ENCODE measurements around the gene ALDH3A1. TPM values are rescaled to one million over a fixed set of nuclear protein-coding genes. Genes with fewer than 3 reads are reported as not detected.

ALDH3A1 gene
- total RNA-seq, 1 donor from 2014 or later = 3.4 TPM

- DNase-seq (ENCODE audit: low spot score) = no peak
These were observed 6.2 kb downstream of the ALDH3A1 start for GRCh38 chr17:19741832-19742457.

- no peak for DNase-seq (ENCODE audit: low spot score)
These were observed 7.2 kb downstream of the ALDH3A1 start for GRCh38 chr17:19740933-19741332.

GRCh38 chr17:19739241-19740201 lies 8.6 kb downstream of the ALDH3A1 start:
- DNase-seq (ENCODE audit: low spot score) = no peak

- no peak for DNase-seq (ENCODE audit: low spot score)
These were observed 9.3 kb downstream of the ALDH3A1 start for GRCh38 chr17:19738757-19739156.

- DNase-seq (ENCODE audit: low spot score) = no peak
These were observed 10.0 kb downstream of the ALDH3A1 start for GRCh38 chr17:19738073-19738449.

- no peak for DNase-seq (ENCODE audit: low spot score)
These were observed 10.6 kb downstream of the ALDH3A1 start for GRCh38 chr17:19737305-19738072.

GRCh38 chr17:19736071-19736470 lies 12.0 kb downstream of the ALDH3A1 start:
- no peak for DNase-seq (ENCODE audit: low spot score)

- no peak for DNase-seq (ENCODE audit: low spot score)
These were observed 14.1 kb downstream of the ALDH3A1 start for GRCh38 chr17:19733953-19734526.

- DNase-seq (ENCODE audit: low spot score) = no peak
These were observed 16.5 kb downstream of the ALDH3A1 start for GRCh38 chr17:19731626-19732025.

GRCh38 chr17:19730843-19731242 lies 17.3 kb downstream of the ALDH3A1 start:
- no peak for DNase-seq (ENCODE audit: low spot score)

- DNase-seq (ENCODE audit: low spot score) = no peak
These were observed 18.2 kb downstream of the ALDH3A1 start for GRCh38 chr17:19729900-19730299.

GRCh38 chr17:19728084-19728495 lies 20.0 kb downstream of the ALDH3A1 start:
- peak; percentile 87 for DNase-seq (ENCODE audit: low spot score)

- DNase-seq (ENCODE audit: low spot score) = peak; percentile 80
These were observed 20.5 kb downstream of the ALDH3A1 start for GRCh38 chr17:19727501-19728078.

GRCh38 chr17:19726631-19727376 lies 21.3 kb downstream of the ALDH3A1 start:
- DNase-seq (ENCODE audit: low spot score) = no peak

GRCh38 chr17:19725486-19725885 lies 22.6 kb downstream of the ALDH3A1 start:
- no peak for DNase-seq (ENCODE audit: low spot score)

- DNase-seq (ENCODE audit: low spot score) = peak; percentile 78
These were observed 23.3 kb downstream of the ALDH3A1 start for GRCh38 chr17:19724501-19725420.

- DNase-seq (ENCODE audit: low spot score) = no peak
These were observed 24.1 kb downstream of the ALDH3A1 start for GRCh38 chr17:19723964-19724363.

- no peak for DNase-seq (ENCODE audit: low spot score)
These were observed 27.3 kb downstream of the ALDH3A1 start for GRCh38 chr17:19720631-19721426.

- DNase-seq (ENCODE audit: low spot score) = no peak
These were observed 28.0 kb downstream of the ALDH3A1 start for GRCh38 chr17:19720210-19720475.
